Endodermal cell (in vitro differentiated cells): Measurements from ENCODE around the gene KLK7. TPM values are rescaled to one million over a fixed set of nuclear protein-coding genes. Genes with fewer than 3 reads are reported as not detected.
A peak's percentile ranks its signal among the peaks of the same experiment; 100 is the strongest.

ENCODE experiments used
- DNase-seq: peaks from one replicate; pipeline ENCODE4 v3.0.0-alpha.2; 2017
- H3K27ac ChIP-seq: 2 replicates; pipeline ENCODE4 v1.5.1; 2013; ENCODE audit warnings: mild to moderate bottlenecking, low read depth, low read length, moderate library complexity
- H3K27me3 ChIP-seq: 2 replicates; pipeline ENCODE4 v1.6.1; 2013; ENCODE audit warnings: mild to moderate bottlenecking, low read length, moderate library complexity; ENCODE audit not compliant: insufficient read depth, control insufficient read depth, poor library complexity, severe bottlenecking
- H3K36me3 ChIP-seq: 2 replicates; pipeline ENCODE4 v1.7.0; 2013; ENCODE audit warnings: mild to moderate bottlenecking, low read length, moderate library complexity; ENCODE audit not compliant: control insufficient read depth, insufficient read depth
- H3K4me1 ChIP-seq: one replicate; pipeline ENCODE4 v1.7.0; 2013; ENCODE audit warnings: low read length; ENCODE audit not compliant: control insufficient read depth, insufficient read depth
- H3K4me3 ChIP-seq: 2 replicates; pipeline ENCODE4 v1.5.1; 2013; ENCODE audit warnings: mild to moderate bottlenecking, low read length, moderate library complexity
- H3K9ac ChIP-seq: 2 replicates; pipeline ENCODE4 v1.6.1; 2013; ENCODE audit warnings: mild to moderate bottlenecking, low read length, moderate library complexity; ENCODE audit not compliant: poor library complexity, severe bottlenecking; ENCODE audit errors: extremely low read depth
- H3K9me3 ChIP-seq: 2 replicates; pipeline ENCODE4 v1.6.1; 2013; ENCODE audit warnings: mild to moderate bottlenecking, low read length, moderate library complexity; ENCODE audit not compliant: control insufficient read depth
- H3K27ac Mint-ChIP-seq: 2 replicates; pipeline ENCODE4 v1.8.0; 2020; ENCODE audit warnings: mixed read lengths
- H3K27me3 Mint-ChIP-seq: 2 replicates; pipeline ENCODE4 v1.8.0; 2021; ENCODE audit warnings: mild to moderate bottlenecking, mixed read lengths; ENCODE audit not compliant: insufficient read depth
- H3K36me3 Mint-ChIP-seq: 2 replicates; pipeline ENCODE4 v1.8.0; 2020; ENCODE audit warnings: low read depth, mixed read lengths
- H3K4me1 Mint-ChIP-seq: 2 replicates; pipeline ENCODE4 v1.8.0; 2020; ENCODE audit warnings: mixed read lengths
- H3K4me3 Mint-ChIP-seq: 2 replicates; pipeline ENCODE4 v1.8.0; 2020; ENCODE audit warnings: mild to moderate bottlenecking, moderate library complexity, mixed read lengths
- H3K9me3 Mint-ChIP-seq: 2 replicates; pipeline ENCODE4 v1.8.0; 2020; ENCODE audit warnings: mild to moderate bottlenecking, mixed read lengths
- WGBS, 2 experiments: methylation state at CpG; one replicate each; pipeline versions ENCODE4 v1.1.5 to v1.1.7; 2013; ENCODE audit warnings: missing lambda C conversion rate in 2 of 2, mixed read lengths in 1 of 2; ENCODE audit not compliant: insufficient coverage in 1 of 2, insufficient read length in 1 of 2; 5-methylcytosine and 5-hydroxymethylcytosine counted together
- total RNA-seq, 2 donors: library from RNA; stranded (reverse); fragmentation: NEBNext Ultra II Directional in 1 of 2; extraction: Animal tissue kit (Norgen Biotek cat#: 25700) in 1 of 2; gene quantifications; 2 replicates in 1 of 2; 3 replicates in 1 of 2; pipeline ENCODE4 v1.2.1, GENCODE V29; 2021
- TF ChIP-seq, protein P1 (sequence below): fragments of 200-600 bp; sonication (generic); conservative IDR thresholded peaks from 2 replicates; pipeline ENCODE4 v1.5.0; 2021; ENCODE audit warnings: antibody characterized with exemption, mild to moderate bottlenecking

KLK7 gene
- total RNA-seq, 2 donors from 2014 or later = not detected

DNA sequence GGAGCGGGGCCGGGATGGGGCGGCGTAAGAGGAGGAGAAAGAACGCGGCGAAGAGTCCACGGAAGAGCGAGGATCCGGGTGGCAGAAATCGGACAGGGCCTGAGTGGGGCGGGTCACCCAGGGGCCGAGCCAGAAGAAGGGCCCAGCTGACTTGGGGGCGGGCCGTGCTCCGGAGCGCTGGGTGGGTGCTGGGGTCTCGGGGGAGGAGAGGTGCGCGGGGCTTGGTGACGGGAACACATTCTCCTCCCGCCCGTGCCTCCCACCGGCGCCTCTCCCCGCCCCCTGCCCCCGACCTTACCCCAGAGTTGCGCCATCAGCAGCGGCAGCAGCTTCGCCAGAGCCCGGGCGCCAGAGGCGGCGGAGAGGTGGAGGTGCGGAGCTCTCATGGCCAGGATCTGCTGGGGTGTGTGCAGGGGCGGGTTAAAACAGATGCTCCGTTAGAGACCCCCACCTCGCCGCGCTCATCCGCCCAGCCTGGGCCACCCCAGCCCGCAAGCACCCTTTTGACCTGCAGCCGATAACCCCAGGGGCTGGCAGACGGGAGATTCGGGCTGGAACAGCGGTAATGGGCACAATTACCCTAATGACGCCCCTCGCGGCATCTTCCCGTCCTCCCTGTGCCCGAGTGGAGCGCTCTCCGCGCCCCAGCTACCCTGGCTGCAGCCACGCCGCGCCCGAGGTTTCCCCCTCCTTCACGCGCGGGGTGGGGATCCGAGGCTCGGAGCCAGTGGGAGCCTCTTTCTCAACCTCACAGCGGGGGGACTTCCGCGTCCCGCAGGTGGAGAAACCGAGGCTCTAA, 35.2 kb upstream of the KLK7 start:
- Histone ChIP-seq H3K27me3 (peaks cover 76% of the 10 kb centered on the region), H3K9ac (no peak overlapping the region), H3K27ac (no peak overlapping the region), H3K4me3 (peak overlapping the region; percentile 45), H3K9me3 (no peaks in the 10 kb centered on the region), H3K36me3 (no peaks in the 10 kb centered on the region), H3K4me1 (no peaks in the 10 kb centered on the region)
- 2 to 3% methylated on average over 24 to 58 of the region's 68 CpGs for WGBS, 2 experiments
- Mint-ChIP-seq H3K36me3 (no peaks in the 10 kb centered on the region), H3K9me3 (peaks cover 5% of the 10 kb centered on the region), H3K4me3 (peak overlapping the region; percentile 52), H3K27ac (no peak overlapping the region), H3K4me1 (peaks cover 26% of the 10 kb centered on the region), H3K27me3 (peaks cover 78% of the 10 kb centered on the region)
- TF ChIP-seq, protein P1, sequence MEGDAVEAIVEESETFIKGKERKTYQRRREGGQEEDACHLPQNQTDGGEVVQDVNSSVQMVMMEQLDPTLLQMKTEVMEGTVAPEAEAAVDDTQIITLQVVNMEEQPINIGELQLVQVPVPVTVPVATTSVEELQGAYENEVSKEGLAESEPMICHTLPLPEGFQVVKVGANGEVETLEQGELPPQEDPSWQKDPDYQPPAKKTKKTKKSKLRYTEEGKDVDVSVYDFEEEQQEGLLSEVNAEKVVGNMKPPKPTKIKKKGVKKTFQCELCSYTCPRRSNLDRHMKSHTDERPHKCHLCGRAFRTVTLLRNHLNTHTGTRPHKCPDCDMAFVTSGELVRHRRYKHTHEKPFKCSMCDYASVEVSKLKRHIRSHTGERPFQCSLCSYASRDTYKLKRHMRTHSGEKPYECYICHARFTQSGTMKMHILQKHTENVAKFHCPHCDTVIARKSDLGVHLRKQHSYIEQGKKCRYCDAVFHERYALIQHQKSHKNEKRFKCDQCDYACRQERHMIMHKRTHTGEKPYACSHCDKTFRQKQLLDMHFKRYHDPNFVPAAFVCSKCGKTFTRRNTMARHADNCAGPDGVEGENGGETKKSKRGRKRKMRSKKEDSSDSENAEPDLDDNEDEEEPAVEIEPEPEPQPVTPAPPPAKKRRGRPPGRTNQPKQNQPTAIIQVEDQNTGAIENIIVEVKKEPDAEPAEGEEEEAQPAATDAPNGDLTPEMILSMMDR = no peak
- peak; percentile 82 for DNase-seq

DNA sequence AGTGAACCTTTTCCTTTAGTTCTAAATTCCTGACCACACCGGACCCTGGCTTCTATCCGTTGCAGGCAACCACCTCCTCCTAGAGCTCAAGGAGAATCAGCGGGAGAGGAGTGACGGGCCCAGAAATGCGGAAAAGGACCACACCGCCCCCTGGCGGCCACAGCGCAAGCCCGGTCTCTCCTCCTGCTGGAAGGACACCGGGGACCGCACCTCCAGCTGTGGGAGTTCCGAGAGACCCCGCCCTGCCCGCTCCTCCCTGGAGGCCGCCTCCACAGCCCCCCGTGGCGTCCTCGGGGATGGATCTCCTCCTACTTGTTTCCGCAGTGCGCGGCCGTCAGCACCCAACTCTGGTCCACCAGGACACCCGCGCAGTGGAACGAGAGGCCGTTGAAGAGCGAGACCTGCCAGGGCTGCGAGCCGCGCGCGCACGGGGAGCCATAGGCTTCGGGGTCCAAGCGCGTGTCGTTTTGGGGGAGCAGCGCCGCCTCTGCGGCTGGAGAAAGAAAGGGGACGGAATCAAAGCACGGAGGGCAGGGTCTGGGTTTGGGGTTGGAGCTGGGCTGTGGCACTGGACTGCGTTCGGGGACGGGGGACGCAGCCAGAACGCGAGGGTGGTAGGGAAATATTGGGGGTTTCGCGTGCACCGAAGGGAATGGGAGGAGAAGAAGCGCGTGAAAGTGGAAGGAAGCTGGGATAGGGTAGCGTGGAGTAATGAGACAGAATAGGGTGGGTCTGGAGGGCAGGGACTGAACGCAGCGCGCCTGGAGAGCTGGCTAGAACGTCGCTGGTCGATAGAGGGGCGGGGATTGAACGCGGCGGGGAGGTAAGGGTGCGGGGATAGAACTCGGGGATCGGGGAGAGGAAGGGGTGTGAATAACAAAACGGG, 33.3 kb upstream of the KLK7 start:
- peaks cover 17% of the 10 kb centered on the region for H3K4me1 Mint-ChIP-seq
- 0 to 2% methylated on average over 21 to 68 of the region's 68 CpGs for WGBS, 2 experiments
- Histone ChIP-seq H3K9ac (no peak overlapping the region), H3K27me3 (peaks cover 60% of the 10 kb centered on the region), H3K4me3 (peak overlapping the region; percentile 74), H3K27ac (no peak overlapping the region), H3K36me3 (no peaks in the 10 kb centered on the region), H3K9me3 (no peaks in the 10 kb centered on the region), H3K4me1 (no peaks in the 10 kb centered on the region)
- peaks cover 79% of the 10 kb centered on the region for H3K27me3 Mint-ChIP-seq
- H3K9me3 Mint-ChIP-seq = peaks cover 5% of the 10 kb centered on the region
- peak; percentile 95 for DNase-seq
- peak overlapping the region; percentile 62 for H3K4me3 Mint-ChIP-seq
- no peak overlapping the region for H3K27ac Mint-ChIP-seq
- H3K36me3 Mint-ChIP-seq = no peaks in the 10 kb centered on the region
- TF ChIP-seq, protein P1 = peak; percentile 95

DNA sequence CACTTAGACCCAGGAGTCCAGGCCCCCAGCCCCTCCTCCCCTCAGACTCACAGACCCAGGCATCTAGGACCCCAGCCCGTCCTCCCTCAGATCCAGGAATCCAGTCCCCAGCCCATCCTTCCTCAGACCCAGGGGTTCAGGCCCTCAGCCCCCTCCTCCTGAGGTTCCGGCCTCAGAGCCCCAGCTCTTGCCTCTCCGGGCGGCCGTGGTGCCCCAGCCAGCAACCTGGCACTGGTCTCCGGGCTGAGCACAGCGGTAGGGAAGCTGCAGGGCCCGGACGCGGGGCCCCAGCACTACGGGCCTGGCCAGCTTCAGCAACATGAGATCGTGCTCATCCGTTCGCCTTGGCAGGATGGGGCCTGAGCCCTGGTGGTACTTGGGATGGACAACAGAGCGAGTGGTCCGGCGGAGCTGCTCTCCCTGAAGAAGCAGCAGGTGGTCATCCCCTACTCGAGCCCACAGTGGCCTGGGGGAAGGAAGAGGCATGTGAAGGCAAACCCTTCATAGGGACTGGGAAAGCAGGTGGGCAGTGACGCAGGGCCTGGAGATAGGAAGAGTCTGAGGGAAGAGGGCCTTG, 32.1 kb upstream of the KLK7 start:
- Mint-ChIP-seq H3K4me3 (no peak overlapping the region), H3K27me3 (peaks cover 84% of the 10 kb centered on the region), H3K9me3 (peaks cover 5% of the 10 kb centered on the region), H3K27ac (no peak overlapping the region), H3K36me3 (no peaks in the 10 kb centered on the region), H3K4me1 (peaks cover 12% of the 10 kb centered on the region)
- Histone ChIP-seq H3K27ac (no peak overlapping the region), H3K4me1 (no peaks in the 10 kb centered on the region), H3K9ac (no peak overlapping the region), H3K4me3 (no peak overlapping the region), H3K36me3 (no peaks in the 10 kb centered on the region), H3K27me3 (peaks cover 60% of the 10 kb centered on the region), H3K9me3 (no peaks in the 10 kb centered on the region)
- TF ChIP-seq, protein P1 = no peak
- 87 to 98% methylated on average over 6 to 18 of the region's 19 CpGs for WGBS, 2 experiments
- DNase-seq = no peak
